HG03558 (cell line): Measurements from ENCODE around the gene ARMC10.
A peak's percentile ranks its signal among the peaks of the same experiment; 100 is the strongest.
"Not testable (repeated sequence)": the region's sequence is repeated elsewhere in the genome, so short reads cannot be mapped to it uniquely, and the experiment has no call there.

Experiments used
- ATAC-seq: cut with Tn5 transposase; IDR thresholded peaks from one replicate; pipeline ENCODE4 v1.9.1; 2021; ENCODE audit warnings: moderate number of reproducible peaks; ENCODE audit not compliant: unreplicated experiment; ENCODE audit errors: extremely low read depth

ARMC10 gene

GRCh38 chr7:103074519-103075336 lies at the start of gene ARMC10, which contains the start of gene FBXL13:
Gene ARMC10 (plus strand): TSS chr7:103075140. CDS start chr7:103075273, 133 bp downstream.
Gene FBXL13 (minus strand): TSS chr7:103074796.
- ATAC-seq = peak; percentile 82

GRCh38 chr7:103025341-103025740 lies 49.6 kb upstream of the ARMC10 start:
- no peak for ATAC-seq

- no peak for ATAC-seq
Observed at GRCh38 chr7:103031024-103031423, 43.9 kb upstream of the ARMC10 start.

DNA sequence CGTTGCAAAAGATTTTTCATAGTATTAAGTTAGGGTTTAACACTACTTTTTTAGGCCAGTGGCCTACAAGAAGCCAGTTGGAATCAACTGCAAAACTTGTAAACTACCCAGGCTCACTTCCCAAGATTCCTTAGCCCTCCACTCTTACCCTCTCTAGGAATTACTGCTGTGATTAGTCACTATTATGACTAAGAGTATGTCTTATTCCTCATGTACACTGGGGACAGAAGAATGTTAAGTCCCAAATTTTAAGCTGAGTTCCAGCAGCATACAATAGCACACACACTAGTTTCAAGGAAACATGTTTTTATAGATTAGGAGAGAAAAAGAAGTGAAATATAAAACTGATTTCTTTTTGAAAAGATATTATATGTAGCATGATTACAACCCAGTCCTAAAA lies 43.2 kb upstream of the ARMC10 start:
- ATAC-seq = no peak

GRCh38 chr7:103034318-103034717 lies 40.6 kb upstream of the ARMC10 start:
- not testable (repeated sequence) for ATAC-seq

DNA sequence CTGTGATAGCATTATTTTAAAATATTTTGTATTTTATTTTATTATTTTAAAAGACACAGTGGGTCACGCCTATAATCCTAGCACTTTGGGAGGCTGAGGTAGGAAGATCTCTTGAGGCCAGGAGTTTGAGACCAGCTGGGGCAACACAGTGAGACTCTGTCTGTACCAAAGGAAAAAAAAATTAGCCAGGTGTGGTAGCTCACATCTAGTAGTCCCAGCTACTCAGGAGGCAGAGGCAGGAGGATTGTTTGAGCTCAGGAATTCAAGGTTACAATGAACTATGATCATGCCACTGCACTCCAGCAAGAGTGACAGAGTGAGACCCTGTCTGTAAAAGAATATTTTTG lies 37.5 kb upstream of the ARMC10 start:
- no peak for ATAC-seq

- ATAC-seq = not testable (repeated sequence)
Observed at GRCh38 chr7:103037823-103038739, 36.9 kb upstream of the ARMC10 start.

DNA sequence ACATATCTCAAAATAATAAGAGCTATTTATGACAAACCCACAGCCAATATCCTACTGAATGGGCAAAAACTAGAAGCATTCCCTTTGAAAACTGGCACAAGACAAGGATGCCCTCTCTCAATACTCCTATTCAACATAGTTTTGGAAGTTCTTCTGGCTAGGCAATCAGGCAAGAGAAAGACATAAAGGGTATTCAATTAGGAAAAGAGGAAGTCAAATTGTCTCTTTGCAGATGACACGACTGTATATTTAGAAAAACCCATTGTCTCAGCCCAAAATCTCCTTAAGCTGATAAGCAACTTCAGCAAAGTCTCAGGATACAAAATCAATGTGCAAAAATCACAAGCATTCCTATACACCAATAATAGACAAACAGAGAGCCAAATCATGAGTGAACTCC lies 33.1 kb upstream of the ARMC10 start:
- not testable (repeated sequence) for ATAC-seq

DNA sequence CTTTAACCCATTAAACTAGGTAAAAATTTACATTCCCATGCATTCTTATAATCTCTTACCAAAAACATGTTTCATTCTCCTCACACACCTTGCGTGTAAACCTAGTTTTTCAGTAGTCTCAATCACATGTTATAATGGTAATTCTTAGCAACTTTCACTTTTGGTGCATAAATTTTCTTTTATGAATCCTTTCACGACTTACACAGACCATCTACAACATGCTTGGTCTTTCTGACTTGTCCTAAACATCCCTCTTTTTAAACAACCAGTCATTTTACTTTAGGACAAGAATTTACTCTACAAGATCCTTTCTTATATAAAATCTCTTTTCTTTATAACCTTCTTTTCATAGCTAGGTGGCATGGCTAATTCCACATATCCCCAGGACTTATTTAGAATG lies 26.1 kb upstream of the ARMC10 start:
- no peak for ATAC-seq

DNA sequence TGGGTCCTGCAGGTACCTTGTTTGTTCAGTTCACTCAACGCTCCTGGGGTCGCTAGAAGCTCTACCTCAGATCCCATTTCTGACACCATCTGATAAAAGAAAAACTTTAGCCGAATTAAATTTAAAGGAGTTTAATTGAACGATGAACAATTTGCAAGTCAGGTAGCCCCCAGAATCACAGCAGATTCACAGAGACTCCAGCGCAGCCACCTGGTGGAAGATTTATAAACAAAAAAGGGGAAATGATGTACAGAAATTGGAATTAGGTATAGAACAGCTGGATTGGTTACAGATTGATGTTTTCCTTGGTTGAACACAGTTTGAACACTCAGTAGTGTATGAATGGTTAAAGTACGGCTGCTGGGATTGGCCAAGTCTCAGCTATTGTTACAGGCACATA lies 23.4 kb upstream of the ARMC10 start:
- ATAC-seq = no peak

- not testable (repeated sequence) for ATAC-seq
Observed at GRCh38 chr7:103056006-103056405, 18.9 kb upstream of the ARMC10 start.

GRCh38 chr7:103058122-103058521 lies 16.8 kb upstream of the ARMC10 start:
- ATAC-seq = no peak

DNA sequence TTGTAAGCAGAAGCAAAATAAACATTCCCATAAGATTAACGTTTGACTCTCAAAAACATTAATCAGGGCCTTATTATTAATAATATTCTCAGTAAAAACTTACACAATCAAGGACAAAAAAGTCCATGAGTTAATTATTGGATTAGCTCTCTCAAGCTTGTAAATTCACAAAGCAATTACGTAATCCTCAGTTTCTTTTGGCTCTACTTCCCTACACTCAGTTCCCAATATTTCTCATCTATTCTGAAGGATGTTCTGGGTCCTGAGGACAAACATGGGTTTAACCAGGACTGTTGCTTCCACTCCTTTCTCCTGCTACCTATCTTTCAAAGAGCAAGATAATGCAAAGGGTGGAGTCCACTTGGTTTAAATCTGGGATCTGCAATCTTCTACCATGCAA lies 15.5 kb upstream of the ARMC10 start:
- ATAC-seq = no peak

DNA sequence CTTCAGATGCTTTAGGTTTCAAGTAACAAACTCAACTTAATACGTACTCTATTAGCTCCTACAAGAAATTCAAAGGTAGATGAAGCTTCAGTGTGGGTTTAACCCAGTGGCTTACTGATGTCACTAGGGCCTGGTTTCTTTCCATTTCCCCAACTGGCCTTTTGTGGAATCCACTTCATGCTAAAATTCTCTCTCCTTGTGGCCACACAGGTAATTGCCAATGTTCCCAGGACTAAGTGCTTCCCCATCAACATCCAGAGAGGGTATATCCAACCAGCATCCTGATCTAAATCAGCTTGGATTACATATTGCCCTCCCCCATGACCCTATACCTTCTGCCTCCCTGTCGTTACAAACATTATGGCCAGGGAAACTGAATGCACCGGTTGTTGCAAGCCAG lies 11.0 kb upstream of the ARMC10 start:
- no peak for ATAC-seq

DNA sequence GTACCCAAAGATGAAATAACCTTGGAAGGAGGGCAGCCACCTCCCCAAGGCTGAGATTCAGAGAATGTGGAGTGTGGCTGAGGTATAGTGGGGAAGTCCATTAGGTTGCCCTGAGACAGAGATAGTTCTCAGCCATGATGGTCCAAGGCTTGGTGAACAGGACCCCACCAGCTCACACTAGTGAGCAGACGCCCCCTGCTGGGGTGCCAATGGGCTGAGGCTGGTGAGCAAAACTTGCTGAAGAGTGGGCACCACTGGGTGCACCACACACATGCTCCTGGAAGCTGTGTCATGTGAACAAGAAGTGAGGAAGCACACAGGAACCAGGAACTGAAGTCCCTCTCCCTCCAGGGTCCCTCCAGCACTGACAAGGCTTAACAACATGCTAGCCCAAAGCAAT lies 9.3 kb upstream of the ARMC10 start:
- ATAC-seq = no peak

GRCh38 chr7:103068414-103069403 lies 6.2 kb upstream of the ARMC10 start:
- no peak for ATAC-seq

GRCh38 chr7:103071000-103071399 lies 3.9 kb upstream of the ARMC10 start:
- no peak for ATAC-seq

- no peak for ATAC-seq
Observed at GRCh38 chr7:103073989-103074518, 886 bp upstream of the ARMC10 start.

DNA sequence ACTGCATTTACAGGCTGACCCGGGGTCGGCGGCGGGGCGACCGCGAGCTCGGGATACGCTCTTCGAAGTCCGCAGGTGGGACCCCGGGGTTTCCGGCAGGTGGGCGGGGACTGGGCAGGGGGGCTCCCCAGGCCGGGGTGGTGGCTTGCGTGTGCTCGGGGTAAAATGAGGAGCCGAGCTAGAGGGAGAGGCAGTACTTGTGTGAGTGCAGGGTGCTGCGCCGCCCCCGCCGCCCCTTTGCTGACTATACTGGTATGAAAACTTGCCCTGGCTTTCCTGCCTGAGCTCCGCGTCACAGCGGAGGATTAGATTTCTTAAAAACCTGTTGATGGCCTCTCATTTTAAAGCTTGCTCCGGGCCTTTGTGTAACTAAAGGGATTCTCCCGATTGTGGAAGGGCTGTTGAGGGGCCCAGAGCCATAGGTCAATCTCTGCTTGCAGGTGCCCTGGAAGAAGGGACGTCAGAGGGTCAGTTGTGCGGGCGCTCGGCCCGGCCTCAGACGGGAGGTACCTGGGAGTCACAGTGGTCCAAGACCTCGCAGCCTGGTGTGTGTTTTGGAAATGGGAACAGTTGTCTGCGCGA lies 488 bp downstream of the ARMC10 start:
- ATAC-seq = peak; percentile 27
